GM18526 (cell line): ENCODE results near the gene RBFA.
A peak's percentile ranks its signal among the peaks of the same experiment; 100 is the strongest.

ENCODE experiments used
- POLR2A ChIP-seq: IDR thresholded peaks from 3 replicates; pipeline ENCODE4 v1.6.1; 2011; ENCODE audit not compliant: insufficient read length; ENCODE audit errors: extremely low read depth

RBFA gene

DNA sequence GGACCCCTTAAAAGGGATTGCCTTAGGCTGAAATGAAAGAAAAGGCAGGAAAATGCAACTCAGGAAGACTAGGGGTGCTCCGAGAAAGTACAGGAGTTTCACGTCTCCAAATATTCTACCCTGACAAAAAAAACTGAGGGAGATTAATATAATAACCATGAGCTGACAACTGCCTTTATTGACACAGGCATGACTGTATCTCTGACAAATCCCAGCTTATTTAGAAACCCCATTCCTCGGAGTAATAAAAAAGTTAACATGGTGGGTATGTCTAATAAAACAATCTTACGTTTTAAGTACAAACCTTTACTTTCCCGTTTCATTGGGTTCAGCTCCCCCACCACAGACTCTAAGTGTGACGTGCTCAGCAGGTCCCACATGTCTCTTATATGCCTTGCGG, 7.9 kb upstream of the RBFA start:
- no peak for TF ChIP-seq POLR2A

DNA sequence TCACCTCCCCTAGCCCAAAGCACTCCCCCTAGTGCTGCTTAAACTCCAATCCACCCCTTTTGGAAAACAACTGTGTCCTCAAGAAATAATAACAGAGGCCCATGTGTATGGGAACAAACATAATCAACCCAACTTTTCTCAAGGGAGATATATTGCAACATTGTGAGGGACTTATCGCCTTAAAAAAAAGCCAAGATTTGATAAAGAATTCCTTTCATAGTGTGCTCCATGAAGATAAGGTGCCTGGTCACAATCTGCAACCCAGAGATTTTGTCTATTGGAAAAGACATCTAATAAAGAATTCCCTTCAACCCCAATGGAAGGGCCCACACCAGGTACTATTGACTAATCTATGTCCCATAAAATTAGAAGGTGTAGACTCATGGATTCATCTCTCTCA, 4.5 kb upstream of the RBFA start:
- no peak for TF ChIP-seq POLR2A

DNA sequence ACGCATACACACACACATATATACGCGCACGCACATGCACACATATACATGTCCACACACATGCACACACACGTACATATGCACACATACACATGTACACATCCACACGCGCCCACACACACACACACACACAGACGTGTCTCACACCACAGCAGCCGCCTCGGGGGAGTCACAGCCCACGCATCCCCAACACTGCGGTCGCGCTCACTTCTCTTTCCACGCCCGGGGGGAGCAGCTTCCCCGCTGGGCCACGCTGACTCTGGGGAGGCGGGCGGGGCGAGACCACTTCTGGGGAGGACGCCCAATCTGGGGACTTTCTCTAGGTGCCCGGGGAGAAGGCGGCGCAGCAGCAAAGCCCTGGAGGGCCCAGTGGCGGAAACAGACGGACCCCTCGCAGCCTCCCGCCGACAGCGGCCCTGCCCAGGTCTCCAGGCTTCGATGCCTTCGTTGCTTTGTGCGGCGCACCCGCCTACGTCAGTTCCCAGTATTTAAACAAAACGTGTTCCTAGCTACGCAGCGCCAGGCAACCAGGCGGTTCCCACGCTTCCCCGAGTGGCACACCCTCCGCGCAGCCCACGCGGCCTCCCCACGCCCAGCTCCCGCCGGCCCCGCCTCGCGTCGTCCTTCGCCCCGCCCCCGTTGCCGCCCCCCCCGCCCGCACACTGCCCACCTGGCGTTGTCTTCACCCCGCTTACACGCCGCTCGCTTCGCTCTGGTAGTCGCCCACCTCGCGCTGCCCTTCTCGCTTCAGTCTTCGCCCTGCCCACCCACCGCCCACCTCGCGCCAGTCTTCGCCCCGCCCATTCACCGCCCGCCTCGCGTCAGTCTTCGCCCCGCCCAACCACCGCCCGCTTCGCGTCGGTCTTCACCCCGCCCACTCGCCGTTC, 810 bp upstream of the RBFA start:
- peak; percentile 41 for TF ChIP-seq POLR2A

DNA sequence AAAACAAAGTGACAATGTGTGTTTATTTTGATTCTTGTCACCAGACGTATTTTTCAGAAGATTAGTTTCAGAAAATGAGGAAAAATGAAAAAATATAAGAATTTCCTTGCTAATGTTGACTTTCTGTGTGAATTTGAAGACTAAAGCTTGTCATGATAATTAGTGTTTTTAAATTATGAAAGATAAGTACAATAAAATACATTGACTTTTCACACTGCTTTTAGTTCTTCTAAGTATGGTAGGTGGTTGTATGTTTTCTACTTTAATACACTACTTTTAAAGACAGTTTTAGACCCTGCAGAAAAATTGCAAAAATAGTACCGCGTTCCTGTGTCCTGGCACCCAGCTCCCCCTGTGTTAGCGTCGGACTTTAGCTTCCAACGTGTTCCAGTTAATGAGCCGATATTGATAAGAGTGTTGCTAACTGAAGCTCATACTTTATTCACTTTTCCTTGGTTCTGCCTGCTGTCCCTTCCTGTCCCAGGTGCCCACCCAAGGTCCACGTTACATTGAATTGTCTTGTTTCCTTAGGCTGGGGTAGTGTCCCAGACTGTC, 695 bp downstream of the RBFA start:
- no peak for TF ChIP-seq POLR2A

DNA sequence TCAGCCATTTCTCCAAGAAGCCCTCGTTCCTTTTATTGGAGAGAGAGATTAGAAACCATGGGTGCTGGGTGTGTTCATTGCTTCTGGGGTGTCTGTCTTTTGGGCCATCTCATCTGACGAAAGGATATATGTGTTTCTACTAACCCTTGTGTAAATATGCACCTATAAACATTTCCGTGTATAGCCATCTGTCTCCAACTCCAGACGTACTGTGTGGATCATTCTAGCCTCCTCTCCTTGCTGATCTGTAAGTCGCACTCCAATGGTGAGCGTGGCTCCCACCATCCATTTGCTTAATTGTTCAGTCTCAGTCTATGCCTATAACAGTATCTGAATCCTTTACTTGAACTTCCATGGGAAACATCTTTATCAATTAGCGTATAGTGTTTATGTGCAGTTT, 1.8 kb downstream of the RBFA start:
- TF ChIP-seq POLR2A, result no peak

DNA sequence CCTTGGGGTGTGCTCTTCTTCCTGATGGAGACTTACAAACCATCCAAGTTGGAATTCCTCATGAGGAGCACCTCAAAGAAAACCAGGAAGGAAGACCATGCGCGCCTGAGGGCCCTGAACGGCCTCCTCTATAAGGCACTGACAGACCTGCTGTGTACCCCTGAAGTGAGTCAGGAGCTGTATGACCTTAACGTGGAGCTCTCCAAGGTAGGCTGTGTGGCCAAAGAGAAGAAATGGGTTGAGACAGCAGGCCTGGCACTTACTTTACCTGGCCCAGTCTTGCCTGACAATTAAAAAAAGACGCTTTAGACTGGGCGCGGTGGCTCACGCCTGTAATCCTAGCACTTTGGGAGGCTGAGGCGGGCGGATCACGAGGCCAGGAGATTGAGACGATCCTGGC, 3.1 kb downstream of the RBFA start:
- no peak for TF ChIP-seq POLR2A

DNA sequence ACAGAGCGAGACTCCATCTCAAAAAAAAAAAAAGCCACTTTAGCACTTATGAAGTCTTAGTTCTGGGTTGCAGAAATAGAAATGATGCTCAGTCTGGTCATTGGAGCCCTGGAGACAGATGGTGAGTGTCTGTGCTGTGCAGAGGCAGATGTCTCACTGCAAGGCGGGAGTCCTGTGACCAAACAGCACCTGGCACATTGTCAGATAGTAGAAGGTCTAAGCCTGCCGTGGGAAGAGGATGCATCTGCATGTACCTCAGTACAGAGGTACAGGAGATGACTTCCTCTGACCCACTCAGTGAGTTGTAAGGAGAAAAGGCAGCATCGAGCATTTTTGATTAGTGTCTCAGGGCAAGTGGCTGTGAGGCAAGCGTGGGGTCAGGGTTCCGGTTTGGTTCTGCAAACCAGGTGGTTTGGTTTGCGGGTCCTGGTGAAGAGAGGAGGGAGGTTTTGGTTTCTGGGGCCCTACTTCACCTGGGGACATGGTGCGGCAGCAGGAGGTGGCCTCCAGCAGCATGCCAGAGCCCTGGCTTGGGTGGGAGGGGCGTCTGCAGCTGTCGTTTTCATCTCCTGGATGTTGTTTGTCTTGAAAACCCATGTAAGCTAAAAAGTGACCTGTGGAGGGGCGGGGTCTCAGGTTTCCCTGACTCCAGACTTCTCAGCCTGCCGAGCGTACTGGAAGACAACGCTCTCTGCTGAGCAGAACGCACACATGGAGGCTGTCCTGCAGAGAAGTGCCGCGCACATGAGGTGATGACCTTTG, 3.8 kb downstream of the RBFA start:
- no peak for TF ChIP-seq POLR2A

DNA sequence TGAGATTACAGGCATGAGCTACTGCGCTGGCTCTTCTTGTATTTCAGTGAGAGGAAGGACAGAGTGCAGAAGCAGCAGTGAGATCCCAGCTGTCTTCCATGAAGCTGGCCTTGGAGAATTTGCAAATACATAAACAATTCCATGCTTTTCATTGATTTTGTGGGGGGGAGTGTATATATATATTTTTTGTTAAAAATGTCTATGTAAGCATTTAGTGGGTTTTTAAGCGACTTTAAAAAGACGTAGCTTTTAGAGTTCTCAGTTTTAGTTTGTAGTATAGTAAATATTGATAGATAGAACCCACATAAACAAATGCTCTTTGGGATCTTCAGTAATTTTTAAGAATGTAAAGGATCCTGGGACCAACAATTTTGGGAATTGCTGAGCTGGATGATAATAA, 6.3 kb downstream of the RBFA start:
- TF ChIP-seq POLR2A, result no peak

DNA sequence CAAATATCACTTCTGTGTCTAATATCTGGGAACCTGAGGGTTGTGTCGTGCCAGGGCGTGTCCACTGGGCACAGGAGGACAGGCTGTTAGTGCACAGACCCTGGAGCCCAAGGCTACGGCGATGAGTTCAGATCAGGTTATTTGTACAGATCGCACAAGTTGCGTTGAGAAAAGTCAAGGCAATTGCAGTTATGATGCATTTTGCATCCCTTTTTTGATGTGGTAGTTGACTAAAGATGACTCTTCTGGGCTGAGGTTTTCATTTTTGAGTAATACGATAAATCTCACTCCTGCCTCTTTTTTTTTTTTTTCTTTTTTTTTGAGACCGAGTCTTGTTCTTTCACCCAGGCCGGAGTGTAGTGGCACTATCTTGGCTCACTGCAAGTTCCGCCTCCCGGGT, 7.2 kb downstream of the RBFA start:
- no peak for TF ChIP-seq POLR2A

DNA sequence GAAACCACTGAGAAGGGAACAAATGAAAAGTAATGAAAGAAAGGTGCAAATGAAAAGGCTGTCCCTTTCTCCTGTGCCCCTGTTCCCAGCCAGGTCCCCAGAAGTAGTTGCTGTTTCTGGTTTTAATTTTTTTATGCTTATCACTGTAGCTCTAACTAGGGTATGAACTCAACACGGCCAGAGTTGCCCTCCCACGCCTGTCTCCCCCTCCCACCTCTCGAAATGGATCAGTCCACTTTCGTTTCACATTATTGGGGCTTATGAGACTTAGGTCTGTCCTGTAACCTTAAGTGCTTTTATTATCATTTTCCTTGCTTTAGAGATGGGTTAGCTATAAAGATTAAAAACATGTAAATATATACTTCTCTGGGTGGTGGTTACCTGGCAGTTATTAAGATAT, 8.6 kb downstream of the RBFA start:
- no peak for TF ChIP-seq POLR2A

DNA sequence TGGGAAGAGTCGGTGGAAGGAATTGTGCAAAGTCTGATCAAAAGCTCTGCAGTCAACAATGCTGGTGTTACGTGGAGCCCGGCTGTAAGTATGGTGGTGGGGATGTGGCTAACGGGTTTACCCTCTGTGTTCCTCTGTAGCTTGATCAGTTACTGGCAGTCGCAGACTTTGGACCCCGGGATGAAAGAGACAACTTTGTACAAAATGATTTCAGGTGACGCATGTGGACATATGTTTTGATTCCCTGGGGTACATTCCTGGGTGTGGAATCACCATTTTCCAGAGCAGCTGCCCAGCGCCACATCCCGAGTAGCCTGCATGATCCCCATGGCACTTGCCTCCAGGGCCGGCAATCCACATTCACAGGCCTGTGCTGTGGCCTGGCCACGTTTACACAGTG, 9.8 kb downstream of the RBFA start:
- no peak for TF ChIP-seq POLR2A

DNA sequence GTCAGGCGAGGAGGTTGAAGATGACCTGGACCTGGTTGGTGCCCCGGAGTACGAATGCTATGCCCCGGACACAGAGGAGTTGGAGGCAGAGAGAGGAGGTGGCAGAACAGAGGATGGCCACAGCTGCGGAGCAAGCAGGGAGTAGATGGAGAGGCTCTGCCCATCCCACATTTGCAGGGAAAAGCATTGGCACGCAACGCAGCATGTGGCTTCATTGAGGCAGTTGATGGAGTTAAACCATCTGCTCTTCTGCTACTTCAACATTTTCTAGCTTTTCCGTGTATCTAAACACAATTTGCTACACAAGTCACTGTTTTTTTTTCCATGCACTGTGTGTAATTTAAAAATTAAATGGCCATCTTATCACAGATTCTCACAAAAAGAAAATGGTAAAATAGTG, 11.8 kb downstream of the RBFA start:
- no peak for TF ChIP-seq POLR2A

DNA sequence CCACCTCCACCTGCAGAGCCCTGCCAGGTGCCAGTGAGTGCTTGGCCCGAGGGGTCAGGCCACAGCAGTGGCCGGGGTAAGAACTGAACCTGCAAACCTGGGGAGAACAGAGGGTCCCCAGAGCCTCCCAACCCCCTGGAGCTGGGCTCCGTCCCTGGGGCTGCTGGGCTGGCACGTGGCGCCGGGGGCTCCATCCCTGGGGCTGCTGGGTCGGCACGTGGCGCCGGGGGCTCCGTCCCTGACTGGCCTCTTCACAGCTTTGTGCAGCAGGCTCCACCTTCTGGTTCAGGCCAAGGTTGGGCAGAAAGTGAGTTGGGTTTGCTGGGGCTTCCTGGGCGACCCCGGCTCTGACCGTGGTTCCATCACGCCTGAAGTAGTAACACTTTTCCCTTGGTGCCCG, 12.2 kb downstream of the RBFA start:
- no peak for TF ChIP-seq POLR2A

DNA sequence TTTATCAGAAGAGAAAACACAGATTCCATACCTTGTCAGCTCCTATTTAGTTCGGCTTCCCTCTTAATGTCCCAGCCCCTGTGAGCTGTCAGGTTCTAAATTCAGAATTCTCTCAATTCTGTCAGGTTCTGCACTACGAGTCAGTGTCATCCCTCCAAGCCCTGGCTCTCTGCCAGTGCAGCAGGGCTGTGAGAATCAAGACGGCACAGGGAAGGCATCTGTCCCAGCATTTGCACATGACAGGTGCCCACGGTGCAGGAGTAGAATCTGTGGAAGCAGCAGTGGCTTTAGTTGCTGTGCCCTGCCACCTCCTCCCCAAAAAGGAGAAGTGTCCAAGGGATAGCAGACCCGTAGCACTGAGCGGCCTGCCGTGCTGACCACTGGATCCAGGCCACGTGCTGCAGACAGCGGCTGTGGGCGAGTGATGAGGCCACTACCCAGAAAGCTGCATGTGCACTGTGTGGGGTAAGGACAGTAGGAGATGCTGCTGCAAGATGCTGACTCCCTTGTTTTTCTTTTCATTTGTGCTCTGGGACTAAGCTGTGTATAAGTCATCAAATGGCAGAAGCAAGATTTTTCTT, 12.8 kb downstream of the RBFA start:
- TF ChIP-seq POLR2A, result no peak

DNA sequence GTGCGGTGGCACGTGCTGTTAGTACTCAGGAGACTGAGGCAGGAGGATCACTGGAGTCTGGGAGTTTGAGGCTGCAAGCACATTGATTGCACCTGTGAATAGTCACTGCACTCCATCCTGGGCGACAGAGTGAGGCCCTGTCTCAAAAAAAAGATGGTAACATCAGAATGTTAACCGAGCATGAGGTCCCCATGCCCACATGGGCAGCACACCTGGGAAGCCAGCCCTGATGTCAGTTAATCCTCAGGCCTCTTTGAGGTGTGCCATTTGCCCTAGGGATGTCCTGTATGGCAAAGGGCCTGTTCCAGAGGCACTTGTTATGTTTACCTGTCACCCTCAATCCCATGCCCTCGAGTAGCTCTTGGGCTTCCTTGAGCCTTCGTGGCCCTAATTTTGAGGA, 16.6 kb downstream of the RBFA start:
- TF ChIP-seq POLR2A, result no peak

DNA sequence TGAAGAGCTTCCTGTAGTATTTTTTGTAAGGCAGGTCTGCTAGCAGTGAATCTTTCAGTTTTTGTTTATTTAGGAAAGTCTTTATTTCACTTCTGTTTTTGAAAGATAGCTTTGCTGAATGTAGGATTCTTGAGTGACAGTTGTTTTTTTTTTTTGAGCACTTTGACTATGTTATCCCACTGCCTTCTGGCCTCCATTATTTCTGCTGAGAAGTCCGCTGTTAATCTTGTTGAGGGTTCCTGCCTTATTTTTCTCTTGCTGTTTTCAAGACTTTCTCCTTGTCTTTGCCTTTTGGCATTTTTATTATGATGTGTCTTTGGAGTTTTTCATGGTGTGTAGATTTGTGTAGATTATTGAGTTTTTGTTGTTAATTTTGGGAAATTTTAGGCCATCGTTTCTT, 21.9 kb downstream of the RBFA start:
- TF ChIP-seq POLR2A, result no peak
